GM21528 (cell line): ENCODE results near the gene ADPRM.

Experiments used
- ATAC-seq: cut with Tn5 transposase; IDR thresholded peaks from one replicate; pipeline ENCODE4 v1.9.1; 2021; ENCODE audit warnings: mild to moderate bottlenecking, moderate library complexity; ENCODE audit not compliant: unreplicated experiment, low FRiP score

Gene ADPRM

DNA sequence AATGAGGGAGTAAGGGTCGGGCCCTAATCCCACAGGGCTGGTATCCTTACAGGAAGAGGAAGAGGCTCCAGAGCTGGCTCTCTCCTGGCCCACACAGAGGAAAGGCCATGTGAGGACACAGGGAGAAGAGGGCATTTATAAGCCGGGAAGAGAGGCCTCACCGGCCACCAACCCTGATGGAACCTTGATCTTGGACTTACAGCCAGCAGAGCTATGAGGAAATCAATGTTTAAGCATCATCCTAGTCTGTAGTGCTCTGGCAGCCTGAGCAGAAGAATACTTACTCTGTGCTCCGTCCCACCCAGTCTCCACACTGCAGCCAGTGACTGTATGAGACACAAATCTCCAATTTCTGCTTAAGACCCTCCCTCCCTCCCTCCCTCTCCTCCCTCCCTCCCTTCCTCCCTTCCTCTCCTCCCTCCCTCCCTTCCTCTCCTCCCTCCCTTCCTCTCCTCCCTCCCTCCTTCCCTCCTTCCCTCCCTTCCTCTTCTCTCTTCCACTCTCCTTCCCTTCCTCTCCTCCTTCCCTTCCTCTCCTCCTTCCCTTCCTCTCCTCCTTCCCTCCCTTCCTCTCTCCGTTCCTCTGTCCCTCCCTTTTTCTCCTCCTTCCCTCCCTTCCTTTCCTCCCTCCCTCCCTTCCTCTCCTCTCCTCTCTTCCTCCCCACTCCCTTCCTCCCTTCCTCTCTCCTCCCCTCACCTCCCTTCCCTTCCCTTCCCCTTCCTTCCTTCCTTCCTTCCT lies 41.3 kb downstream of the ADPRM start:
- ATAC-seq: no peak

DNA sequence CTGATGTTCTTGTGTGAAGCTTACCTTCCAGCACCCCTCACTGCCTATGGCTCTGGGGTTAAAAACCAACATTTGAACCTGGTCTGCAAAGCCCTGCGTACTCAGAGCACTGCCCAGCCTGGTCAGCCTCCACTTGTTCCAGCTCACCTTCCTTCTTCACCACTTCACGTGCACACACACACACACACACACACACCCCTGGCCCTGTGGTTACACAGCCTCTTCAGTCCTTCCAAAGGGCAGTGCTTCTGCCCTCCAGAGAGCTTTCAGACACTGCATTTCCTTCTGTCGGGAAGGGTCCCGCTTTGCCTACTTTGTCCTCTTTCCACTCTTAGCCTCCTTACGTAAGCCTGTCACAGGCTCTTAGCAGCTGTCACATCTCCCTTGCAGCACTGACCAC lies 42.0 kb downstream of the ADPRM start:
- ATAC-seq: no peak

- no peak for ATAC-seq
Measured at GRCh38 chr17:10741416-10742135, 44.2 kb downstream of the ADPRM start.

- ATAC-seq: no peak
Measured at GRCh38 chr17:10742431-10742830, 45.0 kb downstream of the ADPRM start.

GRCh38 chr17:10743316-10744009 lies 46.1 kb downstream of the ADPRM start:
- no peak for ATAC-seq

DNA sequence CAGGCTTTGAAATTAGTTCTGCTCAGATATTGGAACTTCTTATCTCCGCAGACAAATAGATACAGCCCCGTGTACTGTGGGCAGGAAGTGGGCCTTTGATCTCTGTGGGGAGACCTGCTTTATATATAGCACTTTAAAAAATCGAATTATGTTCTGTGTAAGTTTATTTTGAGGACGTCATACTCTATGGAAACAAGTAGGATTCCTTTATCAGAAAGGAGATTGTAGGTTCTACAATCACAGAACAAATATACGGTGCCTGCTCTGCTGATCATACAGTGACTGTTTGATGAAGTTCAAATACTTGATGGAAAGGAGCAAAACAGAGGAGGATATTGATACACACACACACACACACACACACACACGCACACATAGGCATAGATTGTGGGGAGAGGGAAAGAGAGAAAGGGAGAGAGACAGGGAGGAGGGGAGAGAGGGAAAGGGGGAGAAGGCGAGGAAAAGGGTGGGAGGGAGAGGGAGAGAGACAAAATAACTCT lies 47.2 kb downstream of the ADPRM start:
- ATAC-seq: no peak

- no peak for ATAC-seq
Measured at GRCh38 chr17:10745231-10745630, 47.8 kb downstream of the ADPRM start.

DNA sequence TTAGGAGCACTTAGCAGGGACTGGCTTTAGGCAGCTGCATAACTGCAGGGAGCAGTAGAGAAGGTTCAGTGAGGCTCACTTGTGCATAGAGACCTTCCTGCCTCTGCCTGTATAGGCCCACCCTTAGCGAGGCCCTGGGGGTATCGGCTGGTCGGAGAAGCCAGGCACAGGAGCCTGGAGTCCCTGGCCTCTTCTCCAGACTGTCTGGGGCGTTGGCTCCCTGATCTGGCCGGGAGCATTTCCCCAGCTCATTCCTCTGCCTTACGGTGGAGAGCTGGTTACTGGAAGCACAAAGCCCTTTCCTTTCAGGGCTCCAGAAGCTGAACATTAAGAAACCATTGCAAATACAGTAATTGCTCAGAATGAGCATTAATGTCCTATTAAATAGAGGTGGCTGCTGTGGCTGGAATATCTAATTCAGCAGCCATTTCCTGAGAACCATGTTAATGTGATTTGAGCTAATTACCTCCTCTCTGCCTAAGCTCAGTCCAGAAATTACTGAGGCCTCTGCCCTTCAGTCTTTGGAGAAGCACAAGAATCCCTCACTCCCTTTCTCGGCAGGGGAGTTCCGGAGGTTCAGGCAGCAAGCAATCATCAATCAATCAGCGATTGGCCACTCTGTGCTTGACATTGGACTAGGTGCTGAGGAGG lies 51.3 kb downstream of the ADPRM start:
- no peak for ATAC-seq

DNA sequence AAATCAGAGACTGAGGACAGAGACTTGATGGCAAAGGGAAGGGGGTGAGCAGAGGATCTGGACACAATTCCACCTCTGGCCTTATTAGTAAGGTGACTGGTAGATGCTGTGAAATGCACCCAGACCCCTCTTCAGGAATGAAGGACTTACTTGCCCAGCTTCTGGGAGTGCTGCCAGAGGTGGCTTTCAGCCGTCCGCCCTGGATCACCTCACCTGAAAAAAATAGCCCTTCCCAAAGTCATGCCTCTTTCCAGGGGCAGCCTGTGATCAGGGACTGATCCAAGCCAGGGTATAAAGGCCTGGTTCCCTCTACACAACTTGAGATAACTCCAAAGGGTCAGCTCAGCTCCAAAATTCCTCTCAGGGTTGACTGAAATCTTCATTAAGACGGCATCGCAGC lies 52.8 kb downstream of the ADPRM start:
- ATAC-seq: no peak

- no peak for ATAC-seq
Measured at GRCh38 chr17:10751563-10751962, 54.2 kb downstream of the ADPRM start.

- no peak for ATAC-seq
Measured at GRCh38 chr17:10752696-10753095, 55.3 kb downstream of the ADPRM start.

DNA sequence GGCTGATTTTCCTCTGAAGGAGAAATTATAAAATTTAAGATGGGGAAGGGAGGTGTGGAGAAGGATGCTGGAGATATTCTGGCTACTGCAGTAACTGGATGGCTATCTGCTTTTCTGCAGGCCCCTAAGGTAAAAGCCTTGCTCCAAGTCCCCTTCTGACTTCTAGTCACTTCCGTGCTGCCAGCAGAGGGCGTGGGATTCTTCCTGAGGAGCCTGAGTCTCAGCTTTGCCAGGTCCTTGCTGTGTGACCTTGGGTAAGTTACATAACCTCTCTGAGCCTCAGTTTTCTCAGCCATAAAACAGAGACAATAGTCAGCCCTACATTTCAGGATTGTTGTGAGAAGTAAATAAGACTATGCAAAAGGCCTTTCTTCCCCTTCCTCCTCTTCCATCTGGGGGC lies 56.7 kb downstream of the ADPRM start:
- no peak for ATAC-seq

DNA sequence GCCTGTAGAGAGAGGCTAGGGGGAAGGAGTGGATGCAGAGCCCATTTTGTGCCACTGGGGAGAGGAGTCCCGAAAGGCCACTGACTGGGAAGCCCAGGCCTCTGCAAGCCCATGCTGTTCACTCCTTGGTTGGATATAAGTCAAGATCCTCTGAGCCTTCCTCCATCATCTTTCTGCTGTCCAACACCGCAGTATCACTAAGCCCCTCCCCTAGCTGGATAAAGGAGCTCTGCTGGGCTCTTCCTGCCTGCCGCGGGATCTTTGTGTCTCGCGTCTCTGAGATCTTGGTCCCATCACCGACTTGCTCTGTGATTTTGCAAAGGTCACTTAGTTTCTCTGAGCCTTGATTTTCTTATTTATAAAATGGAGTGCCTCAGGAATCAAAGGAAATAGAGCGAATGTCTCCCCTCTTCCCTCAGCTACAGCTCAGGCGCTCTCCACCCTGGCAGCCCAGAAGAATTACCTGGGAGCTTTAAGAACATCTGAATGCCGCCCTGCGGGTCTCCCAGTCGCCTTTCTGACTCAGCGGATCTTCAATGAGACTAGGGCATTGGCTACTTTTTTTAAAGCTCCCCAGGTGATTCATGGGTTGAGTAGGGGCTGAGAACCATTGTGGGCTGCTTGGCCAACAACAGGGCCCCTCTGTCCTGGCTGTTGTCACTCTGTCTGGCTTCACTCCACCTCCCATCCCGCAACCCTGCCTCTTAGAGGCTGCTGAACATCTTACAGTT lies 57.6 kb downstream of the ADPRM start:
- no peak for ATAC-seq

DNA sequence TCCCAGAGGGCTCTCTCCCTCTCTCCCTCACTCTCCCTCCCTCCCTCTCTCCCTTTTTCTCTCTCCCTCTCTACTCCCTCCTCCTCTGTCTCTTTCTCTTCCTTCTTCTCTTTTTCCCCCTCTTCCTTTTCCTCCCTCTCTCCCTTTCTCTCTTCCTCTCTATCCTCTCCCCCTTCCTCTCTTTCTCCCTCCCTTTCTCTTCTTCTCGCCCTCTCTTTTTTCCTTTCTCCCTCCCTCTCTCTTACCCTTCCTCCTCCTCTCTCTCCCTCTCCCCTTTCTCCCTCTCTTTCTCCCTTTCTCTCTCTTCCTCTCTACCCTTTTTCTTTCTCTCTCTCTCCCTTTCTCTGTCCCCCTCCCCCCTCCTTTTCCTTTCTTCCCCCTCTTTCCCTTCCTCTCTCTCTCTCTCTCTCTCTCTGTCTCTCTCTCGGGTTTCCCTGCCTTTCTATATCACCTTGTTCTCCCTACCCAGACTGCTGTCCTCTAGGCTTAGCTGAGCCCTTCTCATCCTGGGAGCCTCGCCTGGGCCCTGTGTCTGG lies 58.3 kb downstream of the ADPRM start:
- no peak for ATAC-seq

DNA sequence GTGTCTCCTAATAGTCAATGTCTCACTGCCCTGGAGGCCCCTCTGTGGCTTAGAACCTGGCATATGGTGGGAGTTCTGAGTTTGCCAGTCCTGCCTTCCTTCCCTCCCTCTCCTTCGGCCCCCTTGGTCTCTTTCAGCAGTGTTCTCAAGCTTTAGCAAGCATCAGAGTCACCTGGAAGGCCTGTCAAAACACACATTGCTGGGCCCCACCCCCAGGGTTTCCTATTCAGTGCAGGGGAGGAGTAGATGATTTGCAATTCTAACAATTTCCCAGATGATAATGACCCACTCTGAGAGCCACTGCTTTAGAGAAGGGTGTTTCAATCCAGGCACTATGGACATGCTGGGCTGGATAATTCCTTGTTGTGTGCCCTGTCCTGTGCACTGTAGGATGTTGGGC lies 58.8 kb downstream of the ADPRM start:
- ATAC-seq: no peak

GRCh38 chr17:10756619-10757018 lies 59.2 kb downstream of the ADPRM start:
- ATAC-seq: no peak

- no peak for ATAC-seq
Measured at GRCh38 chr17:10757067-10757466, 59.7 kb downstream of the ADPRM start.

- ATAC-seq: no peak
Measured at GRCh38 chr17:10757647-10758046, 60.3 kb downstream of the ADPRM start.

DNA sequence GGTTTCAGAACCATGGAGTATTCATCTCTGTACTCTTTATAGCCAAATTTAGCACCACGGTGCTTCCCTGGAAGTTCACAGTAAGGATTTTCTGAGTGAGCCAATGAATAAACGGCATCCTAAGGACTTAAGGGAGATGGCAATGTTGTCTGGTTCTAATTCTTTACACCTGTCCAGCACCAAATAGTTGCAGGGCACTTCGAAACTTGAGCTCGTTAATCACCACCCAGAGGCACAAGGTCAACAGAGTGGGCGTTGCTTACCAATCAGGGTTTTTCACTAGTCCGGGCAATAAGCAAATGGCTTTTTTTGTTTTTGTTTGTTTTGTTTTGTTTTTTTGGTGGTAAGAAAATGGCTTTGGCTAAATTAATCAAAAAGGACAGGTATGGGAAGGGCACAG lies 60.7 kb downstream of the ADPRM start:
- no peak for ATAC-seq
